GM19240 (cell line): Measurements from ENCODE around the gene CD37.

Experiments
- DNase-seq: peaks from one replicate; pipeline ENCODE4 v3.0.0; 2011; ENCODE audit warnings: low spot score; ENCODE audit not compliant: insufficient read length

Gene CD37

DNA sequence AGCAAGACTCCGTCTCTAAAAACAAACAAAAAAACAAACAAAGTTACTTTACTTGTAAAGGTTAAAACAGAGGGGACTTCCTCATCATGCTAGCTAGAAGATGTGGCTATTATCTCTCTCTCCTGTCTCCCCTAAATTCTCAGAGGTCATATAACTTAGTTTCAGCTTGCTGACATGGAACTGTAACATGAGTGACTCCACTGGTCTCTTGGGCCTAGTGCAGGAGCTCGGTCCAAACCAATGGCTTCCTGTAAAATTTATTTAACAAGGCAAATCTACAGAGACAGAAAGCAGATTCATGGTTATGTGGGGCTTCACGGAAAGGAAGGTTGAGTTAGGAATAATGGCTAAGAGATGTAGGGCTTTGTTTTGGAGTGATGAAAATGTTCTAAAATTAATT is 43.3 kb downstream of the CD37 start:
- no peak for DNase-seq

DNA sequence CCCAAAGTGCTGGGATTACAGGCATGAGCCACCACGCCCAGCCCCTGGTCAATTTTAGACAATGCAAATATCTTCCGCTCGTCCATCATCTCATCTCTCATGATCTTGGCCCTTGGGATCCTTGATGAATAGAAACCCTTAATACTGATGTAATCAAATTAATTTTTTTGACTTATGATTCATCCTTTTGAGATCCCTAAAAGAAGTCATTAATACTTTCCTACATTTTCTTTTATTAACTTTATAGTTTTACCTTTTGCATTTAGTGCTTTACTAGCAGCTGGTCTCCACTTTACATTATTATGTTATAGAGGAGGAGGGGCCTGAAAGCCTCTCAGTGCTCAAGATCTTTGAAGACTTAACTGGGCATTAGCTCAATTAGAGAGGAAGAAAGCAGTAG is 45.2 kb downstream of the CD37 start:
- DNase-seq: no peak

DNA sequence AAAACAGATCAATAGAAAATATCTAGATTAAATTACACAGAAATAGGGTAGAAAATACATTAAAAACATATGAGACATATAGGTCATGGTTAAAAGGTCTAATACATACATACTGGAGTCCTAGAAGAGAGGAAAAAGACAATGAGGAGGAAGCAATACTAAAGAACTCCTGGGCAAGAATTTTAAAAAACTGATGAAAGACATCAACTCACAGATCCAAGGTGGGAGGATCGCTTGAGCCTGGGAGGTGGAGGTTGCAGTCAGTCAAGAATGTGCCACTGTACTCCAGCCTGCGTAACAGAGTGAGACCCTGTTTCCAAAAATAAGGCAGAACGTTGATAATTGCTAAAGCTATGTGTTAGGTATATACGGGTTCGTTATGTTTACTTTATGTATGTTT is 47.4 kb downstream of the CD37 start:
- no peak for DNase-seq

DNA sequence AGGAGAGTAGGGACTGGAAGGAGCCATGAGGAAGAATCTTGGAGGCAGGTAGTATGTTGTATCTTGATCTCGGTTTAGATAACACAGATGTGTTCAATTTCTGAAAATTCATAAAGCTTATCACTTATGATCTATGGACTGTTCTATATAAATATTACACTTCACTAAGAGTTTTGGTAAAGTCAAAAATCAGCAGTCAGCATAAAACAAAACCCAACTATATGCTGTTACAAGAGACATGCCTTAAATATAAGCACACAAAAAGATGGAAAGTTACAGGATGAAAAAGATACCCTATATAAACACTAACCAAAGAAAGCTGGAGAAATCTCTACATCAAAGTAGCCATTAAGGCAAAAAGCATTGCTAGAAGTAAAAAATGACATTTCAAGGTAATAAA is 48.4 kb downstream of the CD37 start:
- no peak for DNase-seq

DNA sequence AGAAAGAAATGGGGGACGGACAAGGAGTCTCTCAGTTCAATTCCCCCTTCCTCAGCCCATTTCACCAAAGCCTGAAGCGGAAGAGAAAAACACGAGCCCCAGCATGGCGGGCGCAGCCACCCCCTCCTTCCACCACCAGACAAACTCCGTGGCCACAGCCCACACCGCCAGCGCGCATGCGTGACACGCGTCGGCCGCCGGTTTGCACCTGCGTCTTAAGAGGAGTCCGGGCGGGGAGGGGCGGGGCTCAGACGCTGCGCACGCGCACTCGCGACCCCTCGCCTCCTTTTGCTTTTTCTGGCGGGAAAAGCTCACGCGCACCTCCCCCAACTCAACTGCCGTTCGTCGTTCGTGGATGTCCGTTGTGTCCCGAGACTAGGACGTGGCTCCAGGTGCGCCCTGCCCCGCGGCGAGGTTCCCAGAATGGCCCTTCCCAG is 52.7 kb downstream of the CD37 start, which contains the start of gene KASH5:
Gene KASH5, plus strand, starts transcription at position 314 of the 437 bp plus-strand sequence. CDS start 2,635 bp downstream, outside the sequence.
- DNase-seq: no peak

DNA sequence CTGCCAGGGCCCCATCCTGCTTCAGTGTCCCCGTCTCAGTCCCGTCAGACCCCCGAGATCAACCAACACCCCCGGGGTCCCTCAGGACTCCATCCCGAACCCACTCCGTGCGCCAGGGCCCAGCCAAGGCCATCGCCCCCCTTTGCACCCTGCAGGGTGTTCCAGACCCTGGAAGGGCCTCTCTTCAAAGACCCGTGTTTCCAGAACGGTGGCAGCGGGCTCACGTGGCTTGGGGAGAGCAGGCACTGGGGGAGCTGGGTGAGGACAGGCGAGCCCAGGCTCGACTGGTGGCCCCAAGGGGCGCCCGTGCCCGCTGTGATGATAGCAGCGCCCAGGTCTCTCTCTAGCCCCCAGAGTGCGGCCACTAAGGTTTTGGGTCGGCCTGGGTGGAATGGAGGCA is 54.2 kb downstream of the CD37 start:
- DNase-seq: no peak
